ENCODE measurements around the gene FAM8A1.

The FAM8A1 gene

DNA sequence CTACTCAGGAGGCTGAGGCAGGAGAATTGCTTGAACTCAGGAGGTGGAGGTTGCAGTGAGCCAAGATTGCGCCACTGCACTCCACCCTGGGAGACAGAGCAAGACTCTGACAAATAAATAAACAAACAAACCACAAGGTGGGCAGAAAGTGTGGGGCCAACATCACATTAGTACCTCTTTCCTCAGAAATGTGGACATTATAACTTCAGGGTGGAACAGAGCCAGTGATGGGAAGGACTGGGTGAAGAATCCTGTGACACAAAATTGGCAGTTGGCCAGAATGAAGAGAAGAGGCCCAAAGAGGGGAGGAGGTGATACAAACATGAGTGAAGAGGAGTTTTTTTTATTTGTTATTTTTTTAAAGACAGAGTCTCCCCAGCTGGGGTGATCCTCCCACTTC, 56.0 kb downstream of the FAM8A1 start:
- DNase-seq (ENCODE audit: low read depth, low spot score), result no peak

- no peak for DNase-seq (ENCODE audit: low read depth, low spot score)
Observed at GRCh38 chr6:17656644-17657043, 56.5 kb downstream of the FAM8A1 start.

Measured in brain pericyte (primary cell).